KMS-11 (cell line): Measurements from ENCODE around the gene MYO1G.
"Not testable (repeated sequence)": the region's sequence is repeated elsewhere in the genome, so short reads cannot be mapped to it uniquely, and the experiment has no call there.

Source experiments
- H2AFZ ChIP-seq: fragments of 200-600 bp; sonication (generic); 2 replicates; pipeline ENCODE4 v1.6.1; 2016; ENCODE audit warnings: antibody characterized with exemption, mixed run types, low read depth
- H3K27ac ChIP-seq: fragments of 200-600 bp; sonication (generic); 2 replicates; pipeline ENCODE4 v1.6.1; 2016; ENCODE audit warnings: mild to moderate bottlenecking, mixed run types
- H3K27me3 ChIP-seq: fragments of 200-600 bp; sonication (generic); 2 replicates; pipeline ENCODE4 v1.6.1; 2017; ENCODE audit warnings: mild to moderate bottlenecking, low read depth, mixed run types, moderate library complexity; ENCODE audit not compliant: insufficient read depth
- H3K36me3 ChIP-seq: fragments of 200-600 bp; sonication (generic); 2 replicates; pipeline ENCODE4 v1.6.1; 2017; ENCODE audit warnings: mild to moderate bottlenecking, mixed run types; ENCODE audit not compliant: insufficient read depth
- H3K4me1 ChIP-seq: fragments of 200-600 bp; sonication (generic); 2 replicates; pipeline ENCODE4 v1.6.1; 2016; ENCODE audit warnings: mild to moderate bottlenecking, low read depth, mixed run types; ENCODE audit not compliant: poor library complexity, severe bottlenecking
- H3K4me2 ChIP-seq: fragments of 200-600 bp; sonication (generic); 2 replicates; pipeline ENCODE4 v1.7.0; 2016; ENCODE audit warnings: mild to moderate bottlenecking, mixed run types
- H3K4me3 ChIP-seq: fragments of 200-600 bp; sonication (generic); IDR thresholded peaks from 2 replicates; pipeline ENCODE4 v1.6.1; 2017; ENCODE audit warnings: low read depth, low read length, mixed read lengths; ENCODE audit not compliant: insufficient read depth
- H3K79me2 ChIP-seq: fragments of 200-600 bp; sonication (generic); 2 replicates; pipeline ENCODE4 v1.6.1; 2016; ENCODE audit warnings: low read depth, mixed run types; ENCODE audit not compliant: insufficient read depth
- H3K9ac ChIP-seq: fragments of 200-600 bp; sonication (generic); 2 replicates; pipeline ENCODE4 v1.6.1; 2016; ENCODE audit warnings: mild to moderate bottlenecking, mixed run types
- H4K20me1 ChIP-seq: fragments of 200-600 bp; sonication (generic); 2 replicates; pipeline ENCODE4 v1.6.1; 2016; ENCODE audit warnings: mild to moderate bottlenecking, mixed run types; ENCODE audit not compliant: insufficient read depth
- CTCF ChIP-seq: fragments of 200-600 bp; sonication (generic); conservative IDR thresholded peaks from 2 replicates; pipeline ENCODE4 v1.6.1; 2017; ENCODE audit warnings: low read depth, mild to moderate bottlenecking, antibody characterized with exemption, low read length, moderate library complexity, mixed read lengths

The MYO1G gene

DNA sequence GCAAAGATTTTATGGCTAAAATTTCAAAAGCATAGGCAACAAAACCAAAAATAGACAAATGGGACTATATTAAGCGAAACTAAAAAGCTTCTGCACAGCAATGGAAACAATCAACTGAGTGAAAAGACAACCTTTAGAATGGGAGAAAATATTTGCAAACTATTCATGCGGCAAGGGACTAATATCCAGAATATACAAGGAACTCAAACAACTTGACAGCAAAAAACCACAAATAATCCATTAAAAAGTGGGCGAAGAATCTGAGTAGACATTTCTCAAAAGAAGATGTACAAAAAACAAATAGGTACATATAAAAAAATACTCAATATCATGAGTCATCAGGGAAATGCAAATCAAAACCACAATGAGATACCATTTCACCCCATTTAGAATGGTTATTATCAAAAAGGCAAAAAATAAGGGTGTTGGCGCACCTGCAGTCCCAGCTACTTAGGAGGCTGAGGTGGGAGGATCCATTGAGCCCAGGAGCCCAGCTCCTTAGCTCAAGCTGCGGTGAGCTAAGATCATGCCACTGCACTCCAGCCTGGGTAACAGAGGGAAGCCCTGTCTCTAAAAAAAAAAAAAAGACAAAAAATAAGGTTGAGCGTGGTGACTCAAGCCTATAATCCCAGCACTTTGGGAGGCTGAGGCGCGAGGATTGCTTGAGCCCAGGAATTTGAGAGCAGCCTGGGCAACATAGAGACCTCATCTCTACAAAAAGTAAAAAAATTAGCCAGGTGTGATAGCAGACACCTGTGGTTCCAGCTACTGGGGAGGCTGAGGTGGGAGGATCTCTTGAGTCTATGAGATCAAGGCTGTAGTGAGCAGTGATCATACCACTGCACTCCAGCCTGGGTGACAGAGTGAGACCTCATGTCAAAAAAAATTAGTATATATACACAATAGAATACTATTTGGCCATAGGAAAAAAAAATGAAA, 17.0 kb upstream of the MYO1G start:
- Histone ChIP-seq H2AFZ (peak overlapping the region; percentile 8; the same call in 1 of the 2 replicates), H3K4me2 (peak overlapping the region; percentile 45), H3K4me3 (no peak overlapping the region), H3K27me3 (no peaks in the 10 kb centered on the region), H3K36me3 (no peaks in the 10 kb centered on the region), H3K27ac (peak overlapping the region; percentile 65), H3K79me2 (no peaks in the 10 kb centered on the region; the same call in 1 of the 2 replicates), H4K20me1 (no peaks in the 10 kb centered on the region), H3K4me1 (peaks cover 61% of the 10 kb centered on the region), H3K9ac (peak overlapping the region; percentile 8; the same call in 1 of the 2 replicates)
- TF ChIP-seq CTCF, result no peak

- no peak overlapping the region for H3K4me3 ChIP-seq
- H3K9ac ChIP-seq, result peak overlapping the region; percentile 8; the same call in 1 of the 2 replicates
- no peaks in the 10 kb centered on the region for H3K79me2 ChIP-seq
- no peaks in the 10 kb centered on the region for H4K20me1 ChIP-seq
- H3K36me3 ChIP-seq, result no peaks in the 10 kb centered on the region
- peak overlapping the region; percentile 65 for H3K27ac ChIP-seq
- peak overlapping the region; percentile 45 for H3K4me2 ChIP-seq
- no peaks in the 10 kb centered on the region for H3K27me3 ChIP-seq
- H2AFZ ChIP-seq, result peak overlapping the region; percentile 8; the same call in 1 of the 2 replicates
- peaks cover 61% of the 10 kb centered on the region for H3K4me1 ChIP-seq
- TF ChIP-seq CTCF, result no peak
Observed at GRCh38 chr7:44994877-44995554, 16.2 kb upstream of the MYO1G start.

DNA sequence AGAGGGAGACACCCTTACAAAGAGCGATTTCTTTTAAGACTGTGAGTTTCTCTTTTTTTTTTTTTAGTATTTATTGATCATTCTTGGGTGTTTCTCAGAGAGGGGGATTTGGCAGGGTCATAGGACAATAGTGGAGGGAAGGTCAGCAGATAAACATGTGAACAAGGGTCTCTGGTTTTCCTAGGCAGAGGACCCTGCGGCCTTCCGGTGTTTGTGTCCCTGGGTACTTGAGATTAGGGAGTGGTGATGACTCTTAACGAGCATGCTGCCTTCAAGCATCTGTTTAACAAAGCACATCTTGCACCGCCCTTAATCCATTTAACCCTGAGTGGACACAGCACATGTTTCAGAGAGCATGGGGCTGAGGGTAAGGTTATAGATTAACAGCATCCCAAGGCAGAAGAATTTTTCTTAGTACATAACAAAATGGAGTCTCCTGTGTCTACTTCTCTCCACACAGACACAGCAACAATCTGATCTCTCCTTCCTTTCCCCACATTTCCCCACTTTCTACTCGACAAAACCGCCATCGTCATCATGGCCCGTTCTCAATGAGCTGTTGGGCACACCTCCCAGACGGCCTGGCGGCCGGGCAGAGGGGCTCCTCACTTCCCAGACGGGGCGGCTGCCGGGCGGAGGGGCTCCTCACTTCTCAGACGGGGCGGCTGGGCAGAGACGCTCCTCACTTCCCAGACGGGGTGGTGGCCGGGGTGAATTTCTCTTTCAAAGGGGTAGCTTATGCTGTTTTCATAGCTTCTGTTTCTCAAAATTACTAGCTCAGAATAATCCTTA, 13.4 kb upstream of the MYO1G start:
- not testable (repeated sequence) for H3K4me3 ChIP-seq, H3K9ac ChIP-seq, H3K36me3 ChIP-seq, H2AFZ ChIP-seq, H4K20me1 ChIP-seq, H3K79me2 ChIP-seq, H3K27ac ChIP-seq, H3K4me2 ChIP-seq, H3K27me3 ChIP-seq
- peaks cover 49% of the 10 kb centered on the region for H3K4me1 ChIP-seq

DNA sequence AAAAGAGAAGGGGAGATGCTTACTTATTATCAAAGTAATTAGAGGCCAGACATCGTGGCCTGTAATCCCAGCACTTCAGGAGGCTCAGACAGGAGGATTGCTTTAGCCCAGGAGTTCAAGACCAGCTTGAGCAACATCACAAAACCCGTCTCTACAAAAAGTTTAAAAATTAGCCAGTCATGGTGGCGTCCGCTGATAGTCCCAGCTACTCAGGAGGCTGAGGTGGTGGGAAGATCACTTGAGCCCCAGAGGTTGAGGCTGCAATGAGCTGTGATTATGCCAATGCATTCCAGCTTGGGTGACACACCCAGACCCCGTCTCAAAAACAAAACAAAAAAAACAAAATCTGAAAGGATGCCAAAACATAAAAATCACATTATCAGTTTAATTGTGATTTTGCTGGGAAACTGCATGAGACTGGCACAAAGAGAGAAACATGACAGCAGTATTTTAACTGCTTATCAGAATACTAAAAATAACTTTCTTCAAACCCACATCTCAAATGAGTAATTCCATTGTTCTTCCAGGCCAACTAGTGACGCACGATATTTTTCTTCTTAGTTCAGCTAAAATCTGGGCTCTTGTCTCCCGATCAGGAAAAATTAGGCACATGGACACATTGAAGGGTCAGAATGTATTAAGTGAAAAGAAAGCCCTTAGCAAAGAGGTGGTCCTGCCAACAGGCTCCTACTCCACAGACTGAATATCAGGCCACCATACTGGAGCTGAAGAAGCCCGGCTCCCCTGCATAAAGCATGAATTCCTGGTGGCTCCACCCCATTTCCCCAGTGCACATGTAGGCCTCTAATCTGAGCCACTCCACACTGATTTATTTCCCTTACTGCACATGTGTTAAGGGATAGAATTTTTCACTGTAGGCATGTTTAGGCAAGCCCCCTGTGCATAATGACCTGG, 11.6 kb upstream of the MYO1G start:
- no peak for TF ChIP-seq CTCF
- Histone ChIP-seq H3K4me3 (no peak overlapping the region), H3K36me3 (peaks cover under 1% of the 10 kb centered on the region; the same call in 1 of the 2 replicates), H3K4me1 (peaks cover 33% of the 10 kb centered on the region), H3K9ac (no peak overlapping the region), H3K79me2 (peaks cover 19% of the 10 kb centered on the region), H3K4me2 (no peak overlapping the region), H3K27me3 (no peaks in the 10 kb centered on the region), H4K20me1 (no peaks in the 10 kb centered on the region; the same call in 1 of the 2 replicates), H3K27ac (no peak overlapping the region), H2AFZ (no peak overlapping the region)
